ENCODE data around the gene TMPRSS6. TPM values are rescaled to one million over a fixed set of nuclear protein-coding genes. Genes with fewer than 3 reads are reported as not detected.
"Not testable (repeated sequence)": the region's sequence is repeated elsewhere in the genome, so short reads cannot be mapped to it uniquely, and the experiment has no call there.

Gene TMPRSS6
- polyA plus RNA-seq, 4 donors = 0.18 to 0.54 (median 0.33) TPM

GRCh38 chr22:37090920-37091695 lies 18.4 kb downstream of the TMPRSS6 start:
- no peak for DNase-seq (ENCODE audit: low read depth in 4 of 4, low spot score in 3 of 4)

- DNase-seq (ENCODE audit: low read depth in 4 of 4, low spot score in 3 of 4) = no peak
Observed at GRCh38 chr22:37089434-37089833, 20.1 kb downstream of the TMPRSS6 start.

GRCh38 chr22:37088750-37089408 lies 20.6 kb downstream of the TMPRSS6 start:
- no peak for DNase-seq (ENCODE audit: low read depth in 4 of 4, low spot score in 3 of 4)

- no peak for DNase-seq (ENCODE audit: low read depth in 4 of 4, low spot score in 3 of 4)
Observed at GRCh38 chr22:37088108-37088605, 21.4 kb downstream of the TMPRSS6 start.

GRCh38 chr22:37086184-37086583 lies 23.3 kb downstream of the TMPRSS6 start:
- DNase-seq (ENCODE audit: low read depth in 4 of 4, low spot score in 3 of 4) = no peak

GRCh38 chr22:37084385-37084784 lies 25.1 kb downstream of the TMPRSS6 start:
- DNase-seq (ENCODE audit: low read depth in 4 of 4, low spot score in 3 of 4) = no peak

GRCh38 chr22:37083914-37084313 lies 25.6 kb downstream of the TMPRSS6 start:
- no peak for DNase-seq (ENCODE audit: low read depth in 4 of 4, low spot score in 3 of 4)

- DNase-seq (ENCODE audit: low read depth in 4 of 4, low spot score in 3 of 4) = no peak
Observed at GRCh38 chr22:37082251-37082873, 27.2 kb downstream of the TMPRSS6 start.

GRCh38 chr22:37080838-37081237 lies 28.7 kb downstream of the TMPRSS6 start:
- no peak for DNase-seq (ENCODE audit: low read depth in 4 of 4, low spot score in 3 of 4)

- no peak for DNase-seq (ENCODE audit: low read depth in 4 of 4, low spot score in 3 of 4)
Observed at GRCh38 chr22:37080438-37080837, 29.1 kb downstream of the TMPRSS6 start.

GRCh38 chr22:37079668-37080171 lies 29.8 kb downstream of the TMPRSS6 start:
- DNase-seq (ENCODE audit: low read depth in 4 of 4, low spot score in 3 of 4) = no peak

- no peak for DNase-seq (ENCODE audit: low read depth in 4 of 4, low spot score in 3 of 4)
Observed at GRCh38 chr22:37079158-37079557, 30.4 kb downstream of the TMPRSS6 start.

- DNase-seq (ENCODE audit: low read depth in 4 of 4, low spot score in 3 of 4) = peak in 1 of 4 donors; percentile 48
Observed at GRCh38 chr22:37077802-37078448, 31.6 kb downstream of the TMPRSS6 start.

- no peak for DNase-seq (ENCODE audit: low read depth in 4 of 4, low spot score in 3 of 4)
Observed at GRCh38 chr22:37075822-37076433, 33.6 kb downstream of the TMPRSS6 start.

- DNase-seq (ENCODE audit: low read depth in 4 of 4, low spot score in 3 of 4) = no peak
Observed at GRCh38 chr22:37075046-37075445, 34.5 kb downstream of the TMPRSS6 start.

- no peak for DNase-seq (ENCODE audit: low read depth in 4 of 4, low spot score in 3 of 4)
Observed at GRCh38 chr22:37074537-37074936, 35.0 kb downstream of the TMPRSS6 start.

- no peak for DNase-seq (ENCODE audit: low read depth in 4 of 4, low spot score in 3 of 4)
Observed at GRCh38 chr22:37072673-37073072, 36.8 kb downstream of the TMPRSS6 start.

GRCh38 chr22:37071850-37072592 lies 37.5 kb downstream of the TMPRSS6 start:
- DNase-seq (ENCODE audit: low read depth in 4 of 4, low spot score in 3 of 4) = not testable (repeated sequence)

- DNase-seq (ENCODE audit: low read depth in 4 of 4, low spot score in 3 of 4) = no peak
Observed at GRCh38 chr22:37070744-37071143, 38.8 kb downstream of the TMPRSS6 start.

GRCh38 chr22:37070334-37070733 lies 39.2 kb downstream of the TMPRSS6 start:
- no peak for DNase-seq (ENCODE audit: low read depth in 4 of 4, low spot score in 3 of 4)
